GM21576 (cell line): ENCODE measurements around the gene C4A.
"Not testable (repeated sequence)": the region's sequence is repeated elsewhere in the genome, so short reads cannot be mapped to it uniquely, and the experiment has no call there.

Source experiments
- ATAC-seq: cut with Tn5 transposase; IDR thresholded peaks from one replicate; pipeline ENCODE4 v1.9.1; 2021; ENCODE audit warnings: mild to moderate bottlenecking, moderate library complexity; ENCODE audit not compliant: unreplicated experiment

C4A gene

DNA sequence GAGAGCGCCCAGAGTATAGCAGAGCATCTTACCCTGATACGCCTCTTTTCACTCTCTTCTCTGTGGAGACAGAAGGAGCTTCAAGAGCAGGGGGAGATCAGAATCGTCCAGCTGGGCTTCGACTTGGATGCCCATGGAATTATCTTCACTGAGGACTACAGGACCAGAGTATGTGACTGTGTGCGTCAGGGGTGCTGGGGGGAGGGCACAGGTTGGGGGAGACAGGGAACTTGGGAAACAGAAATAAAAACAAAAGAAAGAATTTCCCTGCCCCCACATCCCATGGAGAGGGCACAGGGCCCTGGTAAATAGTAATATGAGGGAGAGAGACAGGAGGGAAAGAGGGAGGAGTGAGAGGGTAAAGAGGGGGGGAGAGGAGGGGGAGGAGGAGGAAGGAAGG is 3.0 kb upstream of the C4A start:
- no peak for ATAC-seq

DNA sequence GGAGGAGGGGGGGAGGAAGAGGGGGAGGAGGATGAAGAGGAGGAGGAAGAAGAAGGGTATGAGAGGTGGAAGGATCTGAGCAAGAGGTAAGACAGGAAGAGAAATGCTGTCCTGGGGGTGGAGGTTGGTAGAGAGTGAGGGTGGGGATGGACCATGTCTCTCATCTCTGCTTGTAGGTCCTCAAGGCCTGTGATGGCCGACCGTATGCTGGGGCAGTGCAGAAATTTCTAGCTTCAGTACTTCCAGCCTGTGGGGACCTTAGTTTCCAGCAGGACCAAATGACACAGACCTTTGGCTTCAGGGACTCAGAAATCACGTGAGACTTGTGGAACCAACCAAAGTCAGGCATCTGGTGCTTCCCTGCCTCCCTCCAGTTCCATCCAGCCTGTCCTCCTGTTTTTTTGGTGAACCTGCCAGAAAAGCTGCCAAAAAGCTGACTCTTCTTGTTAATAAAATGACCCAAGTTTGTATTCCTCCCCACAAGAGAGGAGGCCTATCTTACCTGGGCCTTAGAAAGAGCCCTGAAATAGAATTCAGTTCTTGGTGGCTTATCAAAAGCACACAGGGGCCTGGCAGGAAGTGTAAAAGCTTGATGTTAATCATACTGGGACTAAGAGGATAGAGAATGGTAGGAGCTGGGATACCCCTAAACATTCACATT is 2.5 kb upstream of the C4A start:
- no peak for ATAC-seq

DNA sequence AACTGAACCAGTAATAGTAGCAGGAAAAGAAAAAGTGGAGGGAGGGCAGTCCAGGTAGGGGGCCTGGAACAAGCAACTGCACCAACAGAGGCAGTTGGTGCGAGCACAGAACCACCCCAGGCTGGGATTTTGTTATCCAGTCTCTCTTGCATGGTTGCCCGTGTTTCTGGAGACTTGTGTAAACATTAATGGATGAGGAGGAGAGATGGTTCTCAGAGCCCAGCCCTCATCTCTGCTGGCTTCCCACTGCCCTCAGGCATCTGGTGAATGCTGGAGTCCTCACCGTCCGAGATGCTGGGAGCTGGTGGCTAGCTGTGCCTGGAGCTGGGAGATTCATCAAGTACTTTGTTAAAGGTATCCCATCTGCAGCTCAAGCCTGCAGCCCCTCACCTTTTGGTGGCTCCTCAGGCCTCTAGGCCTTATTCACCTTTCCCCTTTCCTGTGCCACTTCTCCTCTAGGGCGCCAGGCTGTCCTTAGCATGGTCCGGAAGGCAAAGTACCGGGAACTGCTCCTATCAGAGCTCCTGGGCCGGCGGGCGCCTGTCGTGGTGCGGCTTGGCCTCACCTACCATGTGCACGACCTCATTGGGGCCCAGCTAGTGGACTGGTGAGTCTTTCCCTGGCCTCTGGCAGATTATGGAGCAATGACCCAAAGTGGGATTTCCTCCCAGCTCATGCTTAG is 1.5 kb upstream of the C4A start:
- not testable (repeated sequence) for ATAC-seq

DNA sequence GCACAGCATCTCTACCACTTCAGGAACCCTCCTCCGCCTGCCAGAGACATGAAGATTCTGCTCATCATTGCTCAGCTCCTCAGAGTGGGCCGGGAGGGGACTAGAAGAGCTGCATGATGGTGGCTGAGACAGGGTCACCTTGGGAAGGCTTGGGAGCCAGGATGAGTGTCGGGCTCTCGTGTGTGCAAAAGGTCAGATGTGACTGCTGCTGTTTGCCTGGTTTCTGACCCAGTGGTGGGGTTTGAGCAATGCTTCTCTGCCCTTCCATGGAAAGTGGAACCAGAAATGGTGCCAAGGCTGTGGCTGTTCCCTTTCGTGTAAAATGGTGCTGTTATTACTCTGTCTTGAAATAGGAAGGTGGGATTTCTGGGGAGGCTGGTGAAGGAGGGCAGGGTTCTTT is 859 bp upstream of the C4A start:
- ATAC-seq = not testable (repeated sequence)

DNA sequence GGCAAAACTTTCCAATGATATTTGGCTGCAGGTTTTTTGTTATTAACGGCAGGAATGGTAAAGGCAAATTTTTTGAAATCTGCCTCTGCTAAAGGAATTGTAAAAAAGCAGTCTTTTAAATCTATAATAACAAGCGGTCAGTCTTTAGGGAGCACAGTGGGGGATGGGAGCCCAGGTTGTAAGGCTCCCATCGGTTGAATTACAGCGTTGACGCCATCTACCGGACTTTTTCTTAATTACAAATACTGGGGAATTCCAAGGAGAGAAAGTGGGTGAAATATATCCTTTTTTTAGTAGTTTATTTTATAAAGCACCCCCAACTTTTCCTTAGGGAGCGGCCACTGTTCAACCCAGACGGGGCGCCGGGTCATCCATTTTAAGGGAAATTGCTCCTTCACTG is 7.5 kb downstream of the C4A start:
- ATAC-seq = not testable (repeated sequence)

DNA sequence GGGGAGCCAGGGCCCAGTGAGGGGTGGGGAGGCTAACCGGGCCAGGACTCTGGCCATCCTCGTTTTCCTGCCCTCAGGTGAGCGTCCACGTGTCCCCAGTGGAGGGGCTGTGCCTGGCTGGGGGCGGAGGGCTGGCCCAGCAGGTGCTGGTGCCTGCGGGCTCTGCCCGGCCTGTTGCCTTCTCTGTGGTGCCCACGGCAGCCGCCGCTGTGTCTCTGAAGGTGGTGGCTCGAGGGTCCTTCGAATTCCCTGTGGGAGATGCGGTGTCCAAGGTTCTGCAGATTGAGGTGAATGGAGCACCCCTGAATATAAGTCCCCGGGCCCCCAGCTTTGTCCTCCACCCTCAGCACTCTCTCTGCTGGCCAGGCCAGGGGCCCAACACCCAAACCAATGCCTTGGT is 12.6 kb downstream of the C4A start:
- not testable (repeated sequence) for ATAC-seq

DNA sequence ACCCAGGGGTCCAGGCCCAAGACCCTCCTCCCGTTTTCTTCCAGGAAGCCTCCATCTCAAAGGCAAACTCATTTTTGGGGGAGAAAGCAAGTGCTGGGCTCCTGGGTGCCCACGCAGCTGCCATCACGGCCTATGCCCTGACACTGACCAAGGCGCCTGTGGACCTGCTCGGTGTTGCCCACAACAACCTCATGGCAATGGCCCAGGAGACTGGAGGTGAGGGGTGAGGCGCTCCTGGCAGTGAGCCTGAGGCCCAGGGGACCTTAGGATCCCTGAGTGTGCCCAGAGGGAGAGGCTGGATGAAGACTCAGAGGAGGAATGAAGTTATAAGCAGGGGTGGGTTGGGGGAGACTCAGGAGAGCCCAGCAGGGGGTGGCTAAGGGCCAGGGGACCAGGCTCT is 14.5 kb downstream of the C4A start:
- ATAC-seq = not testable (repeated sequence)

DNA sequence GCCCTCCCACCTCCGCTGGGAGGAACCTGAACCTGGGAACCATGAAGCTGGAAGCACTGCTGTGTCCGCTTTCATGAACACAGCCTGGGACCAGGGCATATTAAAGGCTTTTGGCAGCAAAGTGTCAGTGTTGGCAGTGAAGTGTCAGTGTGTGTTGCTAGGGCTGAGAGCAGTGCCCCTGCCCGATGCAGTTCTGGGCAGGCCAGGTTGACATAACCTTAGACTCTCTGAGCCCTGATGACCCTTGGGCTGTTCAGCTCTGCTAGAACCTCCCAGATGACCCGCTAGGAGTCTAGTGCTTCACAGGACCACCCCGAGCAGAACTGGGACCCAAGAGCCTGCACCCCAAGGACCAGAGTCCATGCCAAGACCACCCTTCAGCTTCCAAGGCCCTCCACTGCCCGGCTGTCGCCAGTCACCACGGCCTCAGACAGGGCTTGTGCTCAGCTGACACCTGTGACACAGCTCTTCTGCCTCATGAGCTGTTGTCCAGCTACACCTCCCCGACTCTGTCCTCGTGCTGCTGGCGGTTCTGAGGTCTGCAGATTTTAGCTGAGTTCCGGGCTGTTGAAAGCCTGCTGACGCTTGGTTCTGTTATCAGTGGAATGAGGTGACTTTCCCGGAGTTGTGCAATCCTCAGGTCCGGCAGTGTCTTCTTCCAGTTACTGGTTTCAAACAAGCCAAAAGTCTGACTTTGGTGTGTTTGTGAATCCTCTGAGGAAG is 20.9 kb downstream of the C4A start:
- ATAC-seq = not testable (repeated sequence)

DNA sequence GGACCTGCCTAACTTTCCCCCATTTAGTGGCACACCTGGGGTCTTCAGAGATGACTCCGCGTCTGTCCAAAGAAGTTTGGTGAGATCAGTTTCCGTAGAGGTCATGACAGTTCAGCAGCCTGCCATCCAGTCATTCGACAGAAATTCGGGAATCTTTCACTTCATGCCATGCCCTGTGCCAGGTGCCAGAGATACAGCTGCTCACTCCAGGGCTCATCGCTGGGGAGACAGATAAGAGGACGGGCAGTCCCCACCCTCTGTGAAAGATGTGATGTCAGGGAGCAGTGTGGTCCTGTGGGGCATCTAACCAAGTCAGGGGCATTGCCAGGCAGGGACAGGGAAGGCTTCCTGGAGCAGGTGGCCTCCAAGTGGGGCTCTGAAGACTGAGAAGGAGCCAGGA is 21.4 kb downstream of the C4A start:
- ATAC-seq = not testable (repeated sequence)

DNA sequence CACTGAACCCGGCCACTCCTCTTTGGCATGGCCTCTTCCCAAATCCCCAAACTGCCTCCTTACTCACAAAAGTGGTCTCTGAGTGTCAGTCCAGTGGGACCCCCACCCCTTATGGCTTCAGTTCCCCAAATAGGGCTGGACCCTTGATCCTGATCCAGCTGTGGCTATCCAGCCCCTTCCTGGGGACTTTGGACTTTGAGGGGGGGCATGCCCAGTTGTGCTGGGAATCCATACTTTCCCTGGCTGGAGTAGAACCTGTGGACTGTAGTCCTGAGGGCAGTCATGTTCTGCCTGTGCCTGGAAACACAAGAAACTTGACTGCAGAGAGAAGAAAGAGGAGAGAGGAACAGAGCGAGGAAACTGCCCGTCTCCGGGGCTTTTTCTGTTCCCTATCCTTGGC is 22.5 kb downstream of the C4A start:
- ATAC-seq = not testable (repeated sequence)

DNA sequence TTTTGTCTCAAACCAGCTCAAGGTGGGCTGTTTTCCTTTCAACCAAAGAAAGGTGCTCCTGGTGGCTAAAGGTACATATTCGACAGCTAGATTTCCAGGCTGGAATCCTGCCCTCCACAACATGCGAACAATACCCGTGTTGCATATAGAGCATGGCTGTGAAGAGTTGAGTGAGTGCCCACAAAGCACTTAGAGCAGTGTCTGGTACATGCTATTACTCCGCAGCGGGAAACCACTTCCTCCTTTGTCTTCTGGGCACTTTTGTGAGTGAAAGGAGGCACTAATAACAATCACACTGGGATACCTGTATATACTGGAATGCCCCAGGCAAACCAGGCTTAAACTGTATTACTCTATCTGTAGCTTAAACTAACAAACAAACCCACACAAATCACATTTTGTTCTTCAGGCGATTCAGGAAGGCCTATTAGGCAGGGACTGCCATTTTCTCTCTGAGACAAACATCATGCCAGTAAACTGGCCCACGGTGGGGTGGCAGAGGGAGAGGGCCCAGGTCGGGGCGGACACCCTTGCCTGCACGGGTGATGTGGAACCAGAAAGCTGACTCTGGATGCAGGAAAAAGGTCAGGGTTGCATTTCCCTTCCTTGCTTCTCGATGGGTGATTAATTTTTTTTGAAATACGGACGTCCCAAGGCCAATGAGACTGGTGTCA is 23.1 kb downstream of the C4A start:
- ATAC-seq = not testable (repeated sequence)

DNA sequence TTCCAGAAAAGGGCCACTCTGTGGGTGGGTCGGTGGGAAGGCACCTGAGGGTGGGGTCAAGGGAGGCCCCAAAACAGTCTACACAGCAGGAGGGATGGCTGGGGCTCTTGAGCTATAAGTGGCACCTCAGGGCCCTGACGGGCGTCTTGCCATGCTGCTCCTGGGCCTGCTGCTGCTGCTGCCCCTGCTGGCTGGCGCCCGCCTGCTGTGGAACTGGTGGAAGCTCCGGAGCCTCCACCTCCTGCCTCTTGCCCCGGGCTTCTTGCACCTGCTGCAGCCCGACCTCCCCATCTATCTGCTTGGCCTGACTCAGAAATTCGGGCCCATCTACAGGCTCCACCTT is 23.7 kb downstream of the C4A start:
- ATAC-seq = not testable (repeated sequence)

DNA sequence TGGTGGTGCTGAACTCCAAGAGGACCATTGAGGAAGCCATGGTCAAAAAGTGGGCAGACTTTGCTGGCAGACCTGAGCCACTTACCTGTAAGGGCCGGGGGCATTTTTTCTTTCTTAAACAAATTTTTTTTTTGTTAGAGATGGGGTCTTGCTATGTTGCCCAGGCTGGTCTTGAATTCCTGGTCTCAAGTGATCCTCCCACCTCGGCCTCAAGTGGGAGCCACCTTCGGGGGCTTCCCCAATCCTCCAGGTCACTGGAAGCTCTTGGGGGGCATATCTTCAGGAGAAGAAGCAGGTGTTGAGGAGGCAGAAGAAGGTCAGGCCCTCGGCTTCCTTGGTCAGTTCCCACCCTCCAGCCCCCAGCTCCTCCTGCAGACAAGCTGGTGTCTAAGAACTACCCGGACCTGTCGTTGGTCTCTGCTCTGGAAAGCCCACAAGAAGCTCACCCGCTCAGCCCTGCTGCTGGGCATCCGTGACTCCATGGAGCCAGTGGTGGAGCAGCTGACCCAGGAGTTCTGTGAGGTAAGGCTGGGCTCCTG is 24.2 kb downstream of the C4A start:
- not testable (repeated sequence) for ATAC-seq

DNA sequence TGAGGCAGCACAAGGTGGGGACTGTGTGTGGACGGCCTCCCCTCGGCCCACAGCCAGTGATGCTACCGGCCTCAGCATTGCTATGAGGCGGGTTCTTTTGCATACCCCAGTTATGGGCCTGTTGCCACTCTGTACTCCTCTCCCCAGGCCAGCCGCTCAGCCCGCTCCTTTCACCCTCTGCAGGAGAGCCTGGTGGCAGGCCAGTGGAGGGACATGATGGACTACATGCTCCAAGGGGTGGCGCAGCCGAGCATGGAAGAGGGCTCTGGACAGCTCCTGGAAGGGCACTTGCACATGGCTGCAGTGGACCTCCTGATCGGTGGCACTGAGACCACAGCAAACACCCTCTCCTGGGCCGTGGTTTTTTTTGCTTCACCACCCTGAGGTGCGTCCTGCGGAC is 25.2 kb downstream of the C4A start:
- not testable (repeated sequence) for ATAC-seq

DNA sequence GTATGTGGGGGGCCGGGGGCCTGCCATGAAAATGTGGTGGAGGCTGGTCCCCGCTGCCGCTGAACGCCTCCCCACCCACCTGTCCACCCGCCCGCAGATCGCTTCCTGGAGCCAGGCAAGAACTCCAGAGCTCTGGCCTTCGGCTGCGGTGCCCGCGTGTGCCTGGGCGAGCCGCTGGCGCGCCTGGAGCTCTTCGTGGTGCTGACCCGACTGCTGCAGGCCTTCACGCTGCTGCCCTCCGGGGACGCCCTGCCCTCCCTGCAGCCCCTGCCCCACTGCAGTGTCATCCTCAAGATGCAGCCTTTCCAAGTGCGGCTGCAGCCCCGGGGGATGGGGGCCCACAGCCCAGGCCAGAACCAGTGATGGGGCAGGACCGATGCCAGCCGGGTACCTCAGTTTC is 26.2 kb downstream of the C4A start:
- ATAC-seq = not testable (repeated sequence)

DNA sequence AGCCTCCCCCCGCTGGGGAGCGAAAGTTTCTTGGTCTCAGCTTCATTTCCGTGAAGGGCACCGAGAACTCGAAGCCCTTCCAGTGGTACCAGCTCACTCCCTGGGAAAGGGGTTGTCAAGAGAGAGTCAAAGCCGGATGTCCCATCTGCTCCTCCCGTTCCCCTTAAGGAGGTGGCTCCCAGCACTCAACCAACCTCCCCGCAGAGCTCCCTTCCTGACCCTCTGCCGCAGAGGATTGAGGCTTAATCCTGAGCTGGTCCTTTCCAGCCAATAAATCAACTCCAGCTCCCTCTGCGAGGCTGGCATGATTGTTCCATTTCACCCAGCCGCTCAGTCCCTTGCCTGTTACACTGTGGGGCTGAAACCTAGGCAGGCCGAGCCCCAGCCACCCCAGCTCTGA is 26.8 kb downstream of the C4A start:
- ATAC-seq = not testable (repeated sequence)

DNA sequence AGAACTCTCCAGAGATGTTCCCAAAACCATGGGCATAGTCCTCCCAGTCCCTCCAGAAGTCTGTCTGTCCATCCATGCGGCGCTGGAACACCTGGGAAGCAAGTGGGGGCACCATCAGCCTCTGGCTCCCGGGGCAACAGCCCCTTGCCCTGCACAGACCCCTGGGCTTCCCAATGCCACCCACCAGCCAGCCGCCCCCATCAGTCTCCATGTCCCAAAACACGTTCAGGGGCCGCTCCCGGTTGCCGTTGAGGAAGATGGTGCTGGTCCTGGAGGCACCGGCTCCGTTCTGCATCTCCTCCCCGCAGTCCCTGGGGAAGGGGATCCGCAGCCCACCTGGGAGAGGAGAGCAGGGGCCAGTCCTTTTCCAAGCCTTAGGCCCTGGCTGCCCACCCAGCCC is 27.7 kb downstream of the C4A start:
- ATAC-seq = not testable (repeated sequence)

DNA sequence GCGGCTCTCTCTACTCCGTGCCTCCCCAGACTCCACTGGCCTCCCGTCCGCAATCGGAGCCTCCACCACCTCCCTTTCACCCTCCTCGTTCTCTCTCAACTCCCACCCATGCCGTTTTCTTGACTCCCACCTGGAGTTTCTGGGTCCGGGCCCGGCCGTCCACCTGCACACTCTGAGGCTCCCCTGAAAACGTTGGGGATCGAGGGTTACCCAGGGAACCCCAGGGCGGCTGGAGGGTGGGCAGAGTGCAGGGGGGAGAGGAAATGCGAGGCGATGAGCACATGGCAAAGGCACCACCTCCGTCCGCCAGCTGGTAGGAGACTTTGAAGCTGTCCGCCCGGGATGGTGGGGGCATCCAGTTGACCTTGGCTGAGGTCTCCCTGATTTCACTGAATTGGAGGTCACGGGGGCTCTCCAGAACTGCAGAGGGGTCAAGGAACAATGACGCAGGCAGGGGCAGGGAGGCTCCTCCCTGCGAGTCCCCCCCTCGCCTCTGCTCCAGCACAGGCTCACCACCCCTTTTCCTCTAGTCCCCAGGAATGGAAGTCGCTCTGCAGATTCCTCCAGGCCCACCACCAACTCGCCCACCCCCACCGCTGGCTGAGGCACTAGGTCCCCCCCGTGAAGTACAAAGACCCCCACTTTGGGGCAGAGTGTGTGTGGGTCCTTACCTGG is 29.1 kb downstream of the C4A start:
- not testable (repeated sequence) for ATAC-seq

DNA sequence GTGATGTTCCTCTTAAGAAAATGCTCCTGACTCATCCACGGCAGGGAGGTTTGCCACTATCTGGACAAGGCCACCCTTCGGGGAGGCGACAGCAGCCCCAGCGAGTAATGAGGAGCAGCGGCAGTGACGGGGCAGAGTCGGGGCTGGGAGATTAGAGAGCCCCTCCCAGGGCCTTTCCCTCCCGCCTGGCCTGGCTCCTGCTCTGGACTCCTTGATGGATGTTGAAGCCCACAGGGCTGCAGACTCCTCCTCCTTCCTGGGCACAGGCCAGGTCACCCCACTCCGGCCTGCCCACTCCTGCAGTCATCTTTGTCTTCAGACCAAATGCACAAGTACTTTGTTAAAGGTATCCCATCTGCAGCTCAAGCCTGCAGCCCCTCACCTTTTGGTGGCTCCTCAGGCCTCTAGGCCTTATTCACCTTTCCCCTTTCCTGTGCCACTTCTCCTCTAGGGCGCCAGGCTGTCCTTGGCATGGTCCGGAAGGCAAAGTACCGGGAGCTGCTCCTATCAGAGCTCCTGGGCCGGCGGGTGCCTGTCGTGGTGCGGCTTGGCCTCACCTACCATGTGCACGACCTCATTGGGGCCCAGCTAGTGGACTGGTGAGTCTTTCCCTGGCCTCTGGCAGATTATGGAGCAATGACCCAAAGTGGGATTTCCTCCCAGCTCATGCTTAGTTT is 31.2 kb downstream of the C4A start:
- ATAC-seq = not testable (repeated sequence)

DNA sequence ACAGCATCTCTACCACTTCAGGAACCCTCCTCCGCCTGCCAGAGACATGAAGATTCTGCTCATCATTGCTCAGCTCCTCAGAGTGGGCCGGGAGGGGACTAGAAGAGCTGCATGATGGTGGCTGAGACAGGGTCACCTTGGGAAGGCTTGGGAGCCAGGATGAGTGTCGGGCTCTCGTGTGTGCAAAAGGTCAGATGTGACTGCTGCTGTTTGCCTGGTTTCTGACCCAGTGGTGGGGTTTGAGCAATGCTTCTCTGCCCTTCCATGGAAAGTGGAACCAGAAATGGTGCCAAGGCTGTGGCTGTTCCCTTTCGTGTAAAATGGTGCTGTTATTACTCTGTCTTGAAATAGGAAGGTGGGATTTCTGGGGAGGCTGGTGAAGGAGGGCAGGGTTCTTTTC is 31.9 kb downstream of the C4A start:
- ATAC-seq = not testable (repeated sequence)
